Stimulated activated CD4-positive, alpha-beta T cell treated with anti-CD3 and anti-CD28 coated beads, TNF-alpha, amount 100 ng/mL, for 1 hour (primary cell): ENCODE results near the gene PDXP.
"Not testable (repeated sequence)": the region's sequence is repeated elsewhere in the genome, so short reads cannot be mapped to it uniquely, and the experiment has no call there.

Experiments used
- DNase-seq, 3 donors: peaks; one replicate each; pipeline ENCODE4 v3.0.0-alpha.2; 2020; ENCODE audit warnings: low read depth in 3 of 3, low spot score in 1 of 3

PDXP gene

DNA sequence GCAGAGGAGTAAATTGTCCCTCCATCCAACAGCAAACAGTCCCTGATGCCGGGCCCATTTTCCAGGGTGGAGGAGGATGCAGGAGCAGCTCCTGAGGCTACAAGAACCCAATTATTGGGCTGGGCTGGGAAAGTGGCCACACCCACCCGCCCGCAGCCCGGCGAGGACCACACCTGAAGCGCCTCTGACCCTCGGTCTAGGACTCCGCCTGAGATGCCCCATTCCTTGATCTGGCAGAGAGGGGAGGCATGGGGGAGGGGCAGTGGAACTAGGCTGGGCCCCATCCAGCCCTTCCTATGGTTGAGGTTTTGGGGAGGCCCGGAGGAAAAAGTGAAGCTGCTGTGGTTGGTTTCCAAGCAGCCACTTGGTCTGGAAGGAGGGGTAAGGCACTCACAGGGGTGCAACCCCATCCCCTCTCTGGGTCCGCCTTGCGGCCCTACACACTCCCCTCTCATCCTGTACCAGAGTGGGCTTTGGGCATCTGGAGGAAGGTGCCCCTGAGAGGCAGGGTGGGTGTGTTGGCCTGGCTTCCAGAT, 14.5 kb downstream of the PDXP start:
- no peak for DNase-seq

DNA sequence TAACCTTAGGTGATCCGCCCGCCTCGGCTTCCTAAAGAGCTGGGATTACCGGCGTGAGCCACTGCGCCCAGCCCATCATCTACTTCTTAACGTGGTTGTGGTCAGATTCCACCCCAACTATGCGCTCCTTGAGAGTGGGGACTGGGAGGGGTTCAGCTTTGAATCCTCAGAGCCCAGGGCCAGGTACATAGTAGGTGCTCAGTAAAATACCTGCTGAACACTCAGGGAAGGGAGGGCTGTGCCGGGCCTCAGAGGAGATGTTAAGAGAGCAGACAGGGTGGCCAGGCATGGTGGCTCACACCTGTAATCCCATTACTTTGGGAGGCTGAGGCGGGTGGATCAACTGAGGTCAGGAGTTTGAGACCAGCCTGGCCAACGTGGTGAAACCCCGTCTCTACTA, 15.7 kb downstream of the PDXP start:
- no peak for DNase-seq

DNA sequence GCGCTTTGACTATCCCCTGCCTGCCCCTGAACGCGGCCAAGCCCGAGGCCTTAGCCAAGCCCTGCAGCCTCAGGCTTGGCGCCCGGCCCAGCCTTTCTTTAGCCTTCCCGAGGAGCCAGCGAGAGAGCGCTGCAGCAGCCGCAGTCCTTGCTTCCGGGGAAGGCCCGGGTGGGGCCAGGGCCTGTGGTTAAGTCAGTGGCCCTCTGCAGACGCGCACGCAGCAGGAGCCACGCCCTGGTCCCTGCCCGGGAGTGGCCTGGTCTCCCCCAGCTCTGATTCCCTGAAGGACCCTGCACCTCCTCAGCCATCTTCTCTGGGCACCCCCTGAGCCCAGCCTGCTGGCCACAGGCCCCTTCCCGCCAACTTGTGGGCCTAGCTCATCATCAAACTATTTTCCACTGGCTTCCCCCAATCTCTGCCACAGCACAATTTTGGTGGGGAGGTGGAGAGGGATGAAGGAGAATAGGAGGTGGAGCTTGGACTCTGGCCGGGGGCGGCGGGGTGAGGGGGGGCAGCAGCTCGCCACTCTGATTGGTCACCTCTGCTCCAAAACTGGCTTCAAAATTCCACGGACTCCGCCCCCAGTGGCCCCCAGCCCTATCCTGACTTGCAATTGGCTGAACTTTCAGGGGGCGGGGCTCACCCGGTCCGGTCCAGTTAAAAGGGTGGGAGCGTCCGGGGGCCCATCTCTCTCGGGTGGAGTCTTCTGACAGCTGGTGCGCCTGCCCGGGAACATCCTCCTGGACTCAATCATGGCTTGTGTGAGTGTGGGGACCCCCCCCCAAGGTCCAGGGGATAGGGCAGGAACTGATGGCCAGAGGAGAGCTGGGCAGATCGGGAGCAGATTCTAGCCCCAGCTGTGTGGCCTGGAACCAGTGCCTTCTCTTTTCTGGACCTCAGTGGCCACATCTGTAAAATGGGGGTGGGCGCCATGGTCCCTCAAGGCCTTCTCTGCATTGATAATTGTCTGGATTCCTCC, 16.7 kb downstream of the PDXP start, which contains the start of gene LGALS1:
LGALS1 (plus strand) TSS at position 686 of the 979 bp plus-strand sequence; CDS start at position 753, 67 bp downstream.
- peak in 2 of 3 donors; percentile 23 to 37 for DNase-seq

DNA sequence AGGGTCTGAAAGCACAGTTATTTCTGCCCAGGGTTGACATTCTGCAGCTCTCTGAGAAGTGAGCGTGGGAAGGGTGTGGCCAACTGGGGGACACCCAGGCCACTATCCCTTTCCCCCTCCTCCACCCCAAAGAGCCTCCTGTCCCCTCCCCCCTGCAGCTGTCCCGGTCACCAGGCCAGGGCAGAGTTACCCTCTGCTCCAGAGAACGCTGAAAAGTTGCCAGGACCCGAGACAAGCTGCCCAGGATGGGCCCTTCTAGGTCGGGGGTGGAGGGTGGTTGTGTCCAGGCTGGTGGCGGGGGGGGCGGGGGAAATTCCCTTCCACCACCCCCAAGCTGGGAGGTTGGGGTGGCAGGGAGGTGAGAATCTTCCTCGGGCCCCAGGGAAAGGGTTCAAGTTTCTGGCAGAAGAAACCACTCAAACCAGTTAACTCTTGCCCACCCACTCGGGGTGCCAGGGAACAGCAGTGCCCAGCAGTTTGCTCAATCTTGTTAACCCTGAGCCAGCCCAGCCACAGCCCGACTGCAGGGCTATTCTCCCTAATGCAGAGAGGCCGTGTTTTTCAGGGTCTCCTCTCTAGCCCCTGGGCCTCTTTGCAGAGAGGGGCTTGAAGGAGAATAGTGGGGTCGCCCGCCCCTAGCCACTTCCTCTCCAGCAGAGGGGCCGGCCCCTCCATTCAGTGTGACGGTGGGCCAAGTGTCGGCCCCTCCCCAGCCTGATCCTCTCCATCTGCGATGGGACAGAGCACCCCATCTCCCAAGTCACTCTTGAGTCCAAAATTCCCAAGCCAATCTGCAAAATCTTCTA, 17.6 kb downstream of the PDXP start:
- DNase-seq = no peak

DNA sequence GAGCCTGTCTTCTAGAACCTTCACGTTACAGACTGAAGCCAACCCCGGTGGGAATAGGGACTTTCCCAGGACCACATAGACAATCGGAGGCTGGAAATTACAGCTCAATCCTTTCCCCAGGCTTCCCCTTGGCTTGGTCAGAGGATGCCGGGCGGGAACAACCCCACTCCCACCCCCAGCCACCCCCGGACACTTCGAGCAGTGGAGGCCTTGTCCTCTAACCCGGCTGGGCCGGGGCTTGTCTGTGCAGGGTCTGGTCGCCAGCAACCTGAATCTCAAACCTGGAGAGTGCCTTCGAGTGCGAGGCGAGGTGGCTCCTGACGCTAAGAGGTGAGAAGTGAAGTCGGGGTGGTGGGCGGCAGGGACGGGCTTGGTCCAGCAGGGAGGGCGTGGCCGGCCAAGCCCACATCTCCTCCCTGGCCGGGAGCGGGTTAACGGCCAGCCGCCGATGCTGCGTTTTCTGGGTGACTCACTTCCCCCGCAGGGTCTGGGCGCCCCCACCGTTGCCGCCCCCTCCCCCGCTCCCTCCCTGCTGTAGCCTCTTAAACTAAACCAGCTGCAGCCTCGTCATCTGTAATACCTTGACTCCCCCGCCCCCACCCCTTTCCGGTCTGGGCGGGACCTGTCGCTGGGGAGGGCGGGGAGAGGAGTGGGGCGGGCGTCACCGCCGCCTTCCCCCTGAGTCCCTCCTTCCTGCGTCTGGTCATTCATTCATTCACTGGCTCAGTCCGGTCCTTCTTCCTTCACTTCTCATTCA, 18.4 kb downstream of the PDXP start:
- DNase-seq = peak; percentile 89

DNA sequence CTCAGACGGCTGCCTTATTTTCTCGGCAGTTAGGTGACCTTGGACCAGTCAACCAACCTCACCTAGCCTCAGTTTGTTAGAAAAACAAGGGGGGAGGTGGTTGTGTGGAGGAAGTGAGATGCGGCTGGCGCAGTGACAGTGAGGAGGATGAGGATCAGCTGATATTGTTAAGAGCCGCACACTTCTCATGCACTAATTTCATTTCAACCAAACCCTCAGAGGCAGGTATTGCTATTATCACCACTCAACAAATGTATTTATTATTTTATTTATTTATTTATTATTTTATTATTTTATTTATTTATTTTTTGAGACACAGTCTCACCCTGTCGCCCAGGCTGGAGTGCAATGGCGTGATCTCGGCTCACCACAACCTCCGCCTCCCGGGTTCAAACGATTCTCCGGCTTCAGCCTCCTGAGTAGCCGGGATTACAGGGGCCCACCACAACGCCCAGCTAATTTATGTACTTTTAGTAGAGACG, 19.0 kb downstream of the PDXP start:
- no peak for DNase-seq

DNA sequence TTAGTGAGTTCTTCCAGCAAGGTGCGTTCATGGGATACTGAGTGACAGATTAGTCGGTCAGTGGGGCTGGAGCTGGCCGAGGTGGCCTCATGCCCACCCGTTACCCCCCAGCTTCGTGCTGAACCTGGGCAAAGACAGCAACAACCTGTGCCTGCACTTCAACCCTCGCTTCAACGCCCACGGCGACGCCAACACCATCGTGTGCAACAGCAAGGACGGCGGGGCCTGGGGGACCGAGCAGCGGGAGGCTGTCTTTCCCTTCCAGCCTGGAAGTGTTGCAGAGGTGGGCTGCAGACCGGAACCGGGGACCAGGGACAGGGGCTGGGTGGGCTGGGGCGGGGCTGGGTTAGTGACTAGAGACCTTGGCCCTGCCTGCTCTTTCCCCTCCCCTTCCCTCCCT, 19.8 kb downstream of the PDXP start:
- DNase-seq = no peak

DNA sequence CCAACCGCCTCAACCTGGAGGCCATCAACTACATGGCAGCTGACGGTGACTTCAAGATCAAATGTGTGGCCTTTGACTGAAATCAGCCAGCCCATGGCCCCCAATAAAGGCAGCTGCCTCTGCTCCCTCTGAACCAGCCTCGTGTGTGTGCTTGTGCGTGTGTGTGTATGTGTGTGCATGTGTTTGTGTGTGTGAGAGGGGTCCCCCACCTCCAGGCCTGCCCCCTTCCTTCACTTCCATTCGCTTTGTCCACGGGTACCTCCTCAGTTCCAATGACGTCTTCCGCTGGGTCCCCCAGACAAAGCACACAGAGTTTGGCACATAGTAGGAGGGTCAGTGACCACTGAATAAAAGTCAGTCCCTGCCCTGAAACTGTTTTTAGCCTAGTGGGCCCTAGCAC, 21.1 kb downstream of the PDXP start:
- no peak for DNase-seq

DNA sequence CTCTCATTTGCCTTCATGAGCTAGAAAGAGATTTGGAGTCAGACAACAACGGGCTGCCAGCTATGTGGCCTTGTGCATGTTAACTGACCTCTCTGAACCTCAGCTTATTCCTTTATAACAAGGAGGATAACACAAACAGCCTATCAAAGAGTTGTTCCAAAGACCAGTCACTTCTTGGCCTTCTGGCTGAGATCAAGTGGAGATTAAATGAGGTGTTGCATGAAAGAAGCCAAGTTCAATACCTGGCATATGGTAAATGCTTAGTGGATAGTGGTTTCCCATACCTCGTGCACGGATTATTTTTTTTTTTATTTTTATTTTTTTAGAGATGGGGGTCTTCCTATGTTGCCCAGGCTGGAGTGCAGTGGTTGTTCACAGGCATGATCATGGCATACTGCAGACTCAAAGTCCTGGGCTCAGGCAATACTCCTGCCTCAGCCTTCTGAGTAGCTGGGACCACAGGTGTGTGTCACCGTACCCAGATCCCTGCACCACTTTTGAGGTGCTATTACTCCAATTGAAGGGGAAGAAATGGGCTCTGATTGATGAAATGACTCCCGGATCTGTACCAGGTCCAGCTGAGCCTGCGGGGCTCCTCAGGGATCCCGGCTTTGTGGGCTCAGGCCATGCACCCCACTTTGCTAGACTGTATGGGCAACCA, 21.8 kb downstream of the PDXP start:
- no peak for DNase-seq

DNA sequence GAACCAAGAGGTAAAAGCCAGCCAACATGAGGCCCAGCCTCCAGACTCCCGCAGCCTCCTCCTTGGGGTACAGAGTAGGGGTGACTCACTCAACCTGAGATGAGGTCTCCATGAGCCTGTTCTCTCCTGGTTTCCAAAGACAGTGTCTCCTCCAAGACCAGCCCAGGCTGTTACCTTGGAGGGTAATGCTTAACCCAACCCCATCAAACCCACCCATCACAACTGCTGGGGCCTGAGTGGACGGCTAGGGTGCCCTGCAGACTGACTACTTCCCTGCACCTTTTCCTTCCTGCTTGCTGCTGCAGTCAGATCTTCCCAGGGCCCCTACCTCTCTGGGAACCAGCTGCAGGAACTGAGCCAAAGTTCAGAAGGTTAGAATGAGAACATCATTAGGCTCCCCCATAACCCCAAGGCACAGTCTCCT, 22.5 kb downstream of the PDXP start:
- no peak for DNase-seq

DNA sequence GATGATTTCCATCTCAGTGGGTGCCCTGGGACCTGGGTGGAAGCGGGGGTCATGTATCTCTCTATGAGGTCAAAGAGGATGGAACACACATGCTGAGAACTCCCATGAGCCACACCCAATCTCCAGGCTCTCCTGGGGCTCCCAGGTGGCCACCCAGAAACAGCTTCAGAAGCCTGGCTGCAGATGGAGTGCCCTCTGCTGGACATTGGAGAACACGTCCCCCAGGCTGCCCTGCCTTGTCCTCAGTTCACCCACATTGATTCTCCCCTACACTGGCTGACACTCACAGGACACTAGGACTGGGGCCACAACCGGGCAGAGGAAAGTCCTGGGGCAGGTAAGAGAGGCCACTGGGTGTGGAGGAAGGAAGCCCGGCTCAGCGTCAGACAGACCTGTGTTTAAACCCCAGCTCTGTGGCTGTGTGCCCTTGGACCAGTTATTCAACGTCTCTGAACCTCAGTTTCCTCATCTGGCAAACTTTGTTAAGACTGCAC, 23.1 kb downstream of the PDXP start:
- peak; percentile 31 to 52 (median 49) for DNase-seq

DNA sequence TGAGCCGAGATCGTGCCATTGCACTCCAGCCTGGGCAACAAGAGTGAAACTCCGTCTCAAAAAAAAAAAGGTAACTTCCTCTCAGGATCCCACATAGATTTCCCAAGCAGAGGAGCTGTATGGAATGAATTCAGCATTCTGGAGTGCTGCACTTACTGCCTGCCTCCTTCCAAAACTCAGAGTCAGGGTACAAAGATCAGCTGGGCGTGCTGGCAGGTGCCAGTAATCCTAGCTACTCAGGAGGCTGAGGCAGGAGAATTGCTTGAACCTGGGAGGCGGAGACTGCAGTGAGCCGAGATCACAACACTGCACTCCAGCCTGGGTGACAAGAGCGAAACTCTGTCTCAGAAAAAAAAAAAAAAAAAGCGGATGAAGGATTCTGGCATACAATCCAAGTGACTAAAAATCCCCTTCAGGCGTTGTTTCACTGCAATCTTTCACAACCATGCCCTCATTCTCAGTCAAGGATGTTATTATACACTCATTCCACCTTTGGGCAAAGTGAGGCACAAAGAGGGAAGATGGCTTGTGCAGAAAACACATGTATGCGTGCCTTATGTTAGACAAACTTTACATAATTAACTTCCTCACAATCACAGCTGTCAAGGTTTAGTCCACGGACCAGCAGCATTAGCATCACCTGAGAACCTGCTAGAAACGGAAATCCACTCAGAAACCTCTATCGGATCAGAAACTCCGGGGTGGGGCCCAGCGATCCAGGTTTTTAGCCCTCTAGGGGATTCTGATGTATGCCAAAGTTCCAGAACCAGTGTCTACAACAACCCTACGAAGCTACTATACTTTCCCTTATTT, 26.5 kb downstream of the PDXP start:
- DNase-seq = no peak

DNA sequence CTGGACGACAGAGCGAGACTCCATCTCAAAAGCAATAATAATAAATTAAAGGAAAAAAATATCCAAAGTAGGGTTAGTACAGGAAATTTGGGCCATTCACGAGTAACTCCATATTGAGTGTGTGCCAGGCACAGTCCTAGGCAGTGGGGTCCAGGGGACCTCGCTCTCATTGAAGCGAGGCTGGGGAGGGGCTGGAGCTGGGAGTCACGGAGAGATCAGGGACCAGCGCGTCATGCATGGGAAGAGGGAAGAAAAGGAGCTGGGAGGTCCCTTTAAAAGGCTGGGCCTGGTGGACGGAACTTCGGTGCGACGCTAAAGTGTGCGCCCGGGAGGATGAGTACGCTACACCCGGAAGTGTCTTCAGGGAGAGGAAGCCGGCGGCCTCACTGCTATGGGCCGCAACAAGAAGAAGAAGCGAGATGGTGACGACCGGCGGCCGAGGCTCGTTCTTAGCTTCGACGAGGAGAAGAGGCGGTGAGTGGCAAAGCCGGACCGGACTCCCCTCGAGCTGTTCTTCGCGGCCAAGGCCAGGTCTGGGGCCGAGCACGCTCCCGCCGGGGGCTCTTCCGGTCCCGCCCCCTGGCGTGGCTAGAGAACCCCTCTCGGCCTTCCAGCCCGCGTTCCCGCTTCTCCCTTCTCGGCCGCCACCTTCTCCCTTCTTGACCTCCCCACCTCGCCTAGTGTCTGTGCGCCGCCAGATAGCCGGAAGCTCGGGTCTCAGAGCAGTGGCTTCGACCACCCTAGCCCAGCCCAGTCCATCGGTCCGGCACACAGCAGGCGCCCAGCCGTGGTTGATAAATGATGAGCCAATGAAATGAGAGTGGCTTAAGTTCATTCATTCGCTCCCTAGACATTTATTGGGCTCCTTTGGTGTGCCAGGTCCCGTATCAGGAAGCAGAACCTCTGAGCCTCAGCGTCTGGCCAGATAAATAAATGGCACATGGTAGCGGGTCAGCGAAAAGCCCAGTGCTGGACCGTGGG, 27.8 kb downstream of the PDXP start, which contains the start of gene NOL12:
NOL12 (plus strand) TSS at position 342 of the 981 bp plus-strand sequence; CDS start at position 392, 50 bp downstream.
- peak; percentile 31 to 67 (median 59) for DNase-seq

DNA sequence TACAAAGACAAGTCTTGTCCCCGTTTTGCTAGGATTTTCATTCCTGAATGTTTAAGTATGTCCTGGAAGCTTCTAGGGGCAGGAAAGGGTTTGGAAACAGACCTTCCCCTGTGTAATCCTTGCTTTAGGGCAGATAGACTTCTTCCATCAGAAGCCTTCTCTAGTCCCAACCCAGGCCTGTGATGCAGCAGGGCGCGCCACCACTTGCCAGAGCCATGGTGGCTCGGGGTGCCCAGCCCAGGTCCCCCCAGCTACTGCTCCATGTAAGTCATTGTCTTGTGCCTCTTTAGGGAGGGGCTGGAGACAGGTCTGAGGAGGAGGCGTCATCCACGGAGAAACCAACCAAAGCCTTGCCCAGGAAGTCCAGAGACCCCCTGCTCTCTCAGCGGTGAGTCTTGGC, 31.9 kb downstream of the PDXP start:
- DNase-seq = no peak

DNA sequence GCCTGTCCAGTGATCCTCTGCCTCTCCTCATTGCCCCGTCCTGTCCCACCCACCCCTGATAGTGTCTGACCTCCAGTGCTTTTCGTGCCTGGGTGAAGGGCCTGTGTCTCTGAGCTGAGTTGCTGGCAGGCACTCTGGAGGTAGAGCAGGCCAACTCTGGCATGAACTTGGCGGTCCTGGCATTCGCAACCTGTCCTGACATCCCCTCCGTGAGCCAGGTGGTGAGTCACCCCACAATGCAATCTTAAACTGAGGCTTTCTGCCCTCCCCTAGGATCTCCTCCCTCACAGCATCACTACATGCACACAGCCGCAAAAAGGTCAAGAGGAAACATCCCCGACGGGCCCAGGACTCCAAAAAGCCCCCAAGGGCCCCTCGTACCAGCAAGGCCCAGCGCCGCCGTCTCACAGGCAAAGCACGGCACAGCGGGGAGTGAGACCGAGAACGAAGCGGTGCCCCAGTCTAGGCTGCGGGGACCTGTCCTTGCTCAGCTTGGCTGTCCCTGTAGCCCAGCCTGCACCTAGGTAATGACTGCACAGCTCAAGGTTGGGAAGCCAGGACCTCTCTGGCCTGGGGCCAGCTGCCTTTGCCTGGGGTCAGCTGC, 32.5 kb downstream of the PDXP start:
- no peak for DNase-seq

DNA sequence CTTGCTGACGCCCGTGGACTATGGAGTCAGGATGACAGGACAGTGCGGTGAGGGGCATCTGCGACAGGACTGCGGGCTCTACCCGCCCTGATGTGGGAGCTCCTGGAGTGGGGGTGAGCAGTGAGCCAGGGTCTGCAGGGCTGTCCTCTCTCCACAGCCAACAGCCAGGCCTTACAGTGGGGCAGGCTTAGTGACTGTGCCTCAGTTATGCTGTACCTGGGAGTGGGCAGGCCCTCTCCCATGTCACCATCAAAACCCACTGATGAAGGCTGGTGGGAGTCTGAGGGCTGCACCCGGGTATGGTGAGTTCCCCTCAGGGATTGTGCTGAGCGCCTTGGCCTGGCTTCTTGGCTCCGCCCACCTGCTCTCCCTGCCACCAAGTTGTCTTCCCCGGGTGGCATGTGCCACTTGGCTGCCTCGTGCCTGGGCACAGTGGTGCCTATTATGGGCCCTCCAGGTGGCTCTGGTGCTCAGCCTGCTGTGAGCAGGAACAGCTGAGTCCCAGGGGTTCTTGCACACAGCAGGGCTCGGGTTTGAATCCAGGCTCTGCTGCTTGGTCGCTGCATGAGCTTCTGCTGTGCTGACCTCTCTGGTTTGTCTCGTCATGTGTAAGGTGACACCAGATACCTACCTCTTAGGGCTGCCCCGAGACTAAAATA, 34.2 kb downstream of the PDXP start:
- no peak for DNase-seq

DNA sequence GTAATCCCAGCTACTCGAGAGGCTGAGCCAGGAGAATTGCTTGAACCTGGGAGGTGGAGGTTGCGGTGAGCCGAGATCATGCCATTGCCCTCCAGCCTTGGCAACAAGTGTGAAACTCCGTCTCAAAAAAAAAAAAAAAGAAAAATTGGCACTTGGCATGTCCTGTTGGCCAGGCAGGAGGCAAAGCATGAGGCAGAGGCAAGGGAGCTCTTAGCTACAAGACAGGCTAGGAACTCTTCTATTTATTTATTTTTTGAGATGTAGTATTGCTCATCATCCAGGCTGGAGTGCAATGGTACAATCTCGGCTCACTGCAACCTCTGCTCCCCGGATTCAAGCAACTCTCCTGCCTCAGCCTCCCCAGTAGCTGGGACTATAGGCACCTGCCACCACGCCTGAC, 35.6 kb downstream of the PDXP start:
- DNase-seq = not testable (repeated sequence)
